Kidney (tissue), 14 donors: ENCODE data around the gene CAMKMT. TPM values are rescaled to one million over a fixed set of nuclear protein-coding genes. Genes with fewer than 3 reads are reported as not detected.
A peak's percentile ranks its signal among the peaks of the same experiment; 100 is the strongest.

ENCODE experiments used
- DNase-seq, 5 donors: peaks; one replicate each; pipeline ENCODE4 v3.0.0-alpha.2; 2013 to 2020
- FAIRE-seq: peaks from 2 replicates; lab custom pipeline; 2012; peaks lifted over from hg19 to GRCh38; lab: Jason Lieb, UNC
- H3K27ac ChIP-seq, 2 donors: one replicate each; pipeline ENCODE4 v1.7.0; 2013; ENCODE audit warnings: low read depth in 2 of 2, low read length in 2 of 2, inconsistent platforms in 1 of 2
- H3K27me3 ChIP-seq: one replicate; pipeline ENCODE4 v1.7.1; 2013; ENCODE audit warnings: low read length, inconsistent platforms; ENCODE audit not compliant: control insufficient read depth, insufficient read depth
- H3K36me3 ChIP-seq, 3 donors: one replicate each; pipeline versions ENCODE4 v1.7.0 to v1.7.1; 2013; ENCODE audit warnings: low read length in 3 of 3, control low read depth in 1 of 3, inconsistent platforms in 1 of 3; ENCODE audit not compliant: insufficient read depth in 3 of 3, control insufficient read depth in 2 of 3
- H3K4me1 ChIP-seq, 3 donors: one replicate each; pipeline versions ENCODE4 v1.7.0 to v1.7.1; 2013; ENCODE audit warnings: low read length in 3 of 3, inconsistent platforms in 1 of 3, low read depth in 1 of 3; ENCODE audit not compliant: control insufficient read depth in 2 of 3, insufficient read depth in 2 of 3
- H3K4me3 ChIP-seq, 3 donors: one replicate each; pipeline versions ENCODE4 v1.7.0 to v1.8.1; 2013; ENCODE audit warnings: low read length in 3 of 3, control low read depth in 1 of 3, inconsistent platforms in 1 of 3
- H3K9ac ChIP-seq, 3 donors: one replicate each; pipeline versions ENCODE4 v1.7.0 to v1.7.1; 2013; ENCODE audit warnings: low read length in 3 of 3, control low read depth in 1 of 3, inconsistent platforms in 1 of 3
- H3K9me3 ChIP-seq, 3 donors: one replicate each; pipeline versions ENCODE4 v1.7.0 to v1.7.1; 2013; ENCODE audit warnings: low read length in 3 of 3, control low read depth in 1 of 3, inconsistent platforms in 1 of 3; ENCODE audit not compliant: control insufficient read depth in 2 of 3, insufficient read depth in 1 of 3
- intact Hi-C: fragments of 100-400 bp; cut with DNase I; formaldehyde crosslinking; loops from one replicate; pipeline ENCODE4 v1.11.1; 2022
- polyA plus RNA-seq: library from polyadenylated mRNA; stranded (reverse); fragments of 350-450 nt; fragmentation: Illumina TruSeq; extraction: RNeasy Lipid Tissue Mini Kit (QIAGEN cat#74804); gene quantifications from one replicate; pipeline ENCODE4 v1.2.3, GENCODE V29; 2014; ENCODE audit warnings: low read depth, low replicate concordance; ENCODE audit not compliant: insufficient read depth
- total RNA-seq: library from RNA; stranded (reverse); fragmentation: NEBNext Ultra II Directional; extraction: Animal tissue kit (Norgen Biotek cat#: 25700); gene quantifications from one replicate; pipeline ENCODE4 v1.2.1, GENCODE V29; 2021
- TF ChIP-seq, protein P1 (sequence below): IDR thresholded peaks from 3 replicates; pipeline ENCODE4 v1.5.1; 2012; ENCODE audit warnings: mild to moderate bottlenecking, moderate library complexity, borderline replicate concordance; ENCODE audit not compliant: insufficient read depth; ENCODE audit errors: extremely low read depth
- donor health status: control.
- donor health status: control.
- donor health status: control.
- donor health status: control.
- donor health status: control.
- donor health status: DM: yes; HTN: yes; CAD: no.
- donor health status: Normal renal cell carcinoma (clear cell type).

The CAMKMT gene
- total and polyA plus RNA-seq, 2 donors from 2014 or later, result 9.9 to 14.5 TPM

DNA sequence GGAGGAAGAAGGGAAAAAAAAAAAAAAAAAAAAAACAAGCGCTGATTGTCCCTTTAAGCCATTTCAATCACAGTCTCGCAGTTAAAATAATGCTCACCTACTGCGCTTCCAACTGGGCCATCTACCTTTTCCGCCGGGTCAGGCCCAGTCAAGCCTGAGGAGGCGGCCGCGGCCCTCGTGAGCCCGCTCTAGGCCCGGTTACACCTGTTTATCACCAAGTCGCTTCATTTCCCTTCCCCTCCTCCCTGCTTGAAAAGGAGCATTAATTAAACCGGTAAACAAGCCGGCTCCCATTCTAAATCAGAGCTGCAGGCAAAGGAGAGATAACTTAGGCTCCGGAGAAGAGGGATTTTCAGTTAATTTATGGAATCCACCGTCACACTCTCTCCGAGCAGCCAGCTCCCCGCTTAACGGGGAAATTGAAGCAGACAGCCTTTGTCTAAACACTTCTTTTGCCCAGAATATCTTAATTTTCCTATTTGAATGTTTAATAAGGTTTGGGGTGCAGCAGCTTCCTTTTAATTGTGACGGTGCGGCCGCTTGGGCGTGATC lies 439.6 kb downstream of the CAMKMT start:
- Histone ChIP-seq H3K36me3 (no peaks in the 10 kb centered on the region), H3K9ac (no peak overlapping the region), H3K4me3 (no peak overlapping the region), H3K27ac (no peak overlapping the region), H3K27me3 (peaks cover 68% of the 10 kb centered on the region), H3K9me3 (no peaks in the 10 kb centered on the region), H3K4me1 (peaks cover 0 to 10% (median 3%) of the 10 kb centered on the region in 3 donors)
- peak in 1 of 5 donors; percentile 46 for DNase-seq
- intact Hi-C loops, result no loop called here
- no peak for FAIRE-seq
- TF ChIP-seq, protein P1, sequence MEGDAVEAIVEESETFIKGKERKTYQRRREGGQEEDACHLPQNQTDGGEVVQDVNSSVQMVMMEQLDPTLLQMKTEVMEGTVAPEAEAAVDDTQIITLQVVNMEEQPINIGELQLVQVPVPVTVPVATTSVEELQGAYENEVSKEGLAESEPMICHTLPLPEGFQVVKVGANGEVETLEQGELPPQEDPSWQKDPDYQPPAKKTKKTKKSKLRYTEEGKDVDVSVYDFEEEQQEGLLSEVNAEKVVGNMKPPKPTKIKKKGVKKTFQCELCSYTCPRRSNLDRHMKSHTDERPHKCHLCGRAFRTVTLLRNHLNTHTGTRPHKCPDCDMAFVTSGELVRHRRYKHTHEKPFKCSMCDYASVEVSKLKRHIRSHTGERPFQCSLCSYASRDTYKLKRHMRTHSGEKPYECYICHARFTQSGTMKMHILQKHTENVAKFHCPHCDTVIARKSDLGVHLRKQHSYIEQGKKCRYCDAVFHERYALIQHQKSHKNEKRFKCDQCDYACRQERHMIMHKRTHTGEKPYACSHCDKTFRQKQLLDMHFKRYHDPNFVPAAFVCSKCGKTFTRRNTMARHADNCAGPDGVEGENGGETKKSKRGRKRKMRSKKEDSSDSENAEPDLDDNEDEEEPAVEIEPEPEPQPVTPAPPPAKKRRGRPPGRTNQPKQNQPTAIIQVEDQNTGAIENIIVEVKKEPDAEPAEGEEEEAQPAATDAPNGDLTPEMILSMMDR, result no peak

DNA sequence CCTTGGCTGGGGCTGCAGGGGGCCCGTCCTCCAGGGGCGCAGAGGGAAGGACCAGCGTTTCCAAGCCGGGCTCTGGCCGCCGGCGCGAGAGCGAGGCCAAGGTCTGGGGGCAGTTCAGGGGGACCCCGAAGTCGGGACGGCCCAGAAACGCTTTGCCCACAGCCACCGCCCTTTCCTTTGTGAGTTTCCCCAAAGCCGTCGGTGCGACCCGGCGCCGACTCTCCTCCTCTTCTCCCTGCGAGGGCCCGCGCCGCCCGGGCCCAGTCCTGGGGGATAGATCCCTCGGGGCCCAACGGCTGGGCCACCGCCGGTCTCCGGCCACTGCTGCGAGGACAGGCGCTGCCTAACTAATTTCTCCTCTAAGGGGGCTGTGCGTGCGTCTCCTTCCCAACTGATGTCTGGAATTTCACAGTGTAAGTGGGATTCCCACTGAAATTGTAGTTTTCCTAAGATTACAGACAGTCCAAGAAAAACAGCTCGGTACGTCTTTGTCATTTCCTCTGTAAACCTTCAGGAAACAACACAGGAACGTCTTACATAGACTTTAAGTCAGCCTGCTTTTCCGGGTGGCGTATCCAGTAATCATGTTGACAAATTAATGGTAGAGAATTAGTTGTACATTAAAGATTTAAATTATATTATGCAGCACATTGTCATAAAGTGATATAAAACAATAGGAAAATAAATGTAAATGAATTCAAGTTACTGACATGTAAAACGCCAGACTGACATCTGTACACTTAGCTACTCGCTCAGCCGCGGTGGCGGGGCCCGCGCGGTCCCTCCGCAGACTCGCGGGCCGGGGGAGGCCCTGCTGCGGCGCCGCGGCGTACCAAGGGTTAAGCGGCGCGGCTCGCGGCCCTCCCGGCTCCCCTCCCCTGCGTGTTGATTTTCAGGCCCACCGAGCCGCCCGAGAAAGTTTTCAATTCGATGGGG lies 440.4 kb downstream of the CAMKMT start:
- Histone ChIP-seq H3K27me3 (peaks cover 73% of the 10 kb centered on the region), H3K36me3 (no peaks in the 10 kb centered on the region), H3K9ac (no peak overlapping the region), H3K4me3 (peak overlapping the region in 2 of 3 donors; percentile 37 to 49), H3K4me1 (peaks cover 0 to 10% (median 3%) of the 10 kb centered on the region in 3 donors), H3K27ac (no peak overlapping the region), H3K9me3 (no peaks in the 10 kb centered on the region)
- FAIRE-seq (no peak), DNase-seq (peak in 1 of 5 donors; percentile 56)
- intact Hi-C loops, result no loop called here
- TF ChIP-seq, protein P1, result no peak

DNA sequence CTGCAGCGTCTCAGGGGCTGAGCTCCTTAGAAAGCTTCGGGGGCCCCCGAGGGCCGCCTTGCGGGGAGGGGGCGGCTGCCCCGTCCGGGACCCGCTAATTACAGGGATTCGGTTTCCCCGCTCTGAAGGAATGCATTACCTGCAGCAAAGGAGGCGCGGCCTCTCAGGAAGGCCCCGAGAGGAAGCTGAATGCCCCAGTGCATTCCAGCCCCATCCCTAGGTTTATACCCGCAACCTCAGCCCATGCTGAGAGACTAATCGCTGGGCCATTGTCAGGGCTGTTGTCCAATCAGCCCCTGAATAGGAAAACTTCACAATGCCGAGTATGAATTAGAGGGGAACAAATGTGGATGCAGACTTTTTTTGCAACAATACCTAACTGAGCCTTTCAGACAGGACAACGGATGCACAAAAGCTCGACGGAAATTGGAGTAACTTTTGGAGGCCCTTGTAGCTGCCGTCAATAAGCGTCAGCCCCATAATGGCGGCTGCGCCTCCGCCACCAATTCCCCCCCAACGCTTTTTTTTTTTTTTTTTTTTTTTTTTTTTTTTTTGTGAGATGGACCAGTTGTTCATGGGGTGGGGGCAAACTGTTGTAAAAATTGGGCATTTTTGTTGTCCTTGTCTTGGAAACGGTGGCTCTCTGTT lies 441.2 kb downstream of the CAMKMT start:
- no peak overlapping the region for H3K9ac ChIP-seq
- DNase-seq, result peak in 4 of 5 donors; percentile 40 to 75 (median 48)
- no peaks in the 10 kb centered on the region for H3K36me3 ChIP-seq
- H3K4me3 ChIP-seq, result peak overlapping the region in 1 of 3 donors; percentile 37
- no peaks in the 10 kb centered on the region for H3K9me3 ChIP-seq
- no peak for FAIRE-seq
- H3K4me1 ChIP-seq, result peaks cover 0 to 10% (median 3%) of the 10 kb centered on the region in 3 donors
- H3K27ac ChIP-seq, result no peak overlapping the region
- H3K27me3 ChIP-seq, result peaks cover 81% of the 10 kb centered on the region
- TF ChIP-seq, protein P1, result no peak
- intact Hi-C loops, result no loop called here
